Neural cell (in vitro differentiated cells): ENCODE measurements around the gene SLC38A4. TPM values are rescaled to one million over a fixed set of nuclear protein-coding genes. Genes with fewer than 3 reads are reported as not detected.

Experiments
- H2AFZ ChIP-seq: fragments of 200-600, 300-800 bp; sonication (generic), shearing (Covaris generic); 2 replicates; pipeline ENCODE4 v1.6.0; 2014; ENCODE audit warnings: low read depth, mild to moderate bottlenecking, antibody characterized with exemption, low read length, moderate library complexity
- H3F3A ChIP-seq: fragments of 200-600 bp; shearing (Covaris generic); 2 replicates; pipeline ENCODE4 v1.6.1; 2016; ENCODE audit warnings: mild to moderate bottlenecking, moderate library complexity, mixed read lengths, antibody characterized with exemption, low read length; ENCODE audit not compliant: insufficient read depth, poor library complexity, severe bottlenecking
- H3K27ac ChIP-seq: fragments of 200-600, 300-800 bp; sonication (generic), shearing (Covaris generic); 2 replicates; pipeline ENCODE4 v1.5.1; 2014; ENCODE audit warnings: mild to moderate bottlenecking, low read length, moderate library complexity
- H3K27me3 ChIP-seq: fragments of 300-800, 200-600 bp; sonication (generic), shearing (Covaris generic); 2 replicates; pipeline ENCODE4 v1.6.0; 2014; ENCODE audit warnings: mild to moderate bottlenecking, low read depth, low read length, moderate library complexity; ENCODE audit not compliant: insufficient read depth
- H3K36me3 ChIP-seq: fragments of 300-800, 200-600 bp; sonication (generic), shearing (Covaris generic); 2 replicates; pipeline ENCODE4 v1.5.1; 2014; ENCODE audit warnings: mild to moderate bottlenecking, antibody characterized with exemption, low read length, moderate library complexity; ENCODE audit not compliant: insufficient read depth
- H3K4me2 ChIP-seq: fragments of 300-800, 200-600 bp; sonication (generic), shearing (Covaris generic); 2 replicates; pipeline ENCODE4 v1.6.0; 2014; ENCODE audit warnings: mild to moderate bottlenecking, low read length
- H3K4me3 ChIP-seq: fragments of 300-800, 200-600 bp; sonication (generic), shearing (Covaris generic); 2 replicates; pipeline ENCODE4 v1.5.1; 2014; ENCODE audit warnings: mild to moderate bottlenecking, low read length, moderate library complexity
- H3K79me2 ChIP-seq: fragments of 200-600 bp; shearing (Covaris generic); replicated peaks from 2 replicates; pipeline ENCODE4 v1.6.0; 2014; ENCODE audit warnings: mild to moderate bottlenecking, low read length, moderate library complexity; ENCODE audit not compliant: insufficient read depth
- H3K9ac ChIP-seq: fragments of 300-800, 200-600 bp; sonication (generic), shearing (Covaris generic); 2 replicates; pipeline ENCODE4 v1.6.1; 2016; ENCODE audit warnings: mild to moderate bottlenecking, low read length, mixed read lengths
- H3K9me2 ChIP-seq: fragments of 200-600 bp; shearing (Covaris generic); 2 replicates; pipeline ENCODE4 v1.6.1; 2016; ENCODE audit warnings: mild to moderate bottlenecking, low read length, mixed read lengths; ENCODE audit not compliant: insufficient read depth
- H3K9me3 ChIP-seq: fragments of 200-600, 300-800 bp; sonication (generic), shearing (Covaris generic); 2 replicates; pipeline ENCODE4 v1.6.1; 2016; ENCODE audit warnings: mild to moderate bottlenecking, mixed run types, low read length, moderate library complexity, mixed read lengths
- H4K20me1 ChIP-seq: fragments of 200-600 bp; shearing (Covaris generic); 2 replicates; pipeline ENCODE4 v1.6.1; 2016; ENCODE audit warnings: mild to moderate bottlenecking, mixed run types; ENCODE audit not compliant: insufficient read depth
- CTCF ChIP-seq: fragments of 450-650 bp; IDR thresholded peaks from 2 replicates; pipeline ENCODE4 v1.5.1; 2014; ENCODE audit warnings: antibody characterized with exemption, mild to moderate bottlenecking, moderate library complexity; ENCODE audit not compliant: poor library complexity, severe bottlenecking
- EP300 ChIP-seq: fragments of 450-650 bp; conservative IDR thresholded peaks from 2 replicates; pipeline ENCODE4 v1.6.1; 2014; ENCODE audit warnings: antibody characterized with exemption, mild to moderate bottlenecking, moderate library complexity; ENCODE audit not compliant: poor library complexity, severe bottlenecking
- EZH2 ChIP-seq: fragments of 200-600, 300-800 bp; shearing (Covaris generic), sonication (generic); IDR thresholded peaks from 2 replicates; pipeline ENCODE4 v1.6.1; 2014; ENCODE audit warnings: antibody characterized with exemption, low read length, borderline replicate concordance, mild to moderate bottlenecking; ENCODE audit not compliant: insufficient read depth, poor library complexity, severe bottlenecking
- MXI1 ChIP-seq: fragments of 450-650 bp; conservative IDR thresholded peaks from 2 replicates; pipeline ENCODE4 v1.6.1; 2014; ENCODE audit warnings: antibody characterized with exemption, mild to moderate bottlenecking; ENCODE audit not compliant: poor library complexity, severe bottlenecking
- POLR2AphosphoS5 ChIP-seq: IDR thresholded peaks from 2 replicates; pipeline ENCODE4 v1.6.1; 2012
- RAD21 ChIP-seq: fragments of 450-650 bp; conservative IDR thresholded peaks from 2 replicates; pipeline ENCODE4 v1.6.1; 2014; ENCODE audit warnings: antibody characterized with exemption, mild to moderate bottlenecking, moderate library complexity
- REST ChIP-seq: IDR thresholded peaks from 2 replicates; pipeline ENCODE4 v1.6.1; 2012; ENCODE audit warnings: borderline replicate concordance
- SMC3 ChIP-seq: fragments of 450-650 bp; conservative IDR thresholded peaks from 2 replicates; pipeline ENCODE4 v1.6.1; 2014; ENCODE audit warnings: antibody characterized with exemption, mild to moderate bottlenecking, moderate library complexity; ENCODE audit not compliant: poor library complexity
- polyA plus RNA-seq: library from polyadenylated mRNA; depleted of rRNA; stranded (reverse); fragments of >200 nt; gene quantifications from 2 replicates; pipeline ENCODE4 v1.2.3, GENCODE V29; 2014

SLC38A4 gene
- polyA plus RNA-seq, 1 donor from 2014 or later, result not detected

GRCh38 chr12:46808955-46809697 is 16.7 kb downstream of the SLC38A4 start:
- no peaks in the 10 kb centered on the region for H3K27me3 ChIP-seq

GRCh38 chr12:46808317-46808716 is 17.5 kb downstream of the SLC38A4 start:
- Histone ChIP-seq H3K27ac (no peak overlapping the region), H3K27me3 (no peaks in the 10 kb centered on the region), H3K79me2 (no peaks in the 10 kb centered on the region), H3F3A (no peaks in the 10 kb centered on the region), H3K9me2 (no peaks in the 10 kb centered on the region), H3K9ac (no peak overlapping the region), H3K36me3 (no peaks in the 10 kb centered on the region), H4K20me1 (no peaks in the 10 kb centered on the region), H3K4me3 (no peak overlapping the region), H3K9me3 (no peaks in the 10 kb centered on the region), H3K4me2 (no peak overlapping the region), H2AFZ (no peak overlapping the region)
- TF ChIP-seq SMC3 (no peak), POLR2AphosphoS5 (no peak), EZH2 (no peak), MXI1 (no peak), RAD21 (no peak), CTCF (no peak), EP300 (no peak), REST (no peak)

More at GRCh38 chr12:46808955-46809697, 16.7 kb downstream of the SLC38A4 start:
- H3K9ac ChIP-seq, result no peak overlapping the region
- H3K9me2 ChIP-seq, result no peaks in the 10 kb centered on the region
- no peak overlapping the region for H3K4me2 ChIP-seq
- no peak overlapping the region for H2AFZ ChIP-seq
- H3K79me2 ChIP-seq, result no peaks in the 10 kb centered on the region
- no peak overlapping the region for H3K4me3 ChIP-seq
- H3K36me3 ChIP-seq, result no peaks in the 10 kb centered on the region
- no peak overlapping the region for H3K27ac ChIP-seq
- no peaks in the 10 kb centered on the region for H3F3A ChIP-seq
- no peaks in the 10 kb centered on the region for H4K20me1 ChIP-seq
- H3K9me3 ChIP-seq, result no peaks in the 10 kb centered on the region
- TF ChIP-seq RAD21, result no peak
